DMS79 (cell line): ENCODE results near the gene APBA1.

Source experiments
- DNase-seq: peaks from one replicate; lab custom pipeline; 2025; lab: John Stamatoyannopoulos, UW

APBA1 gene

DNA sequence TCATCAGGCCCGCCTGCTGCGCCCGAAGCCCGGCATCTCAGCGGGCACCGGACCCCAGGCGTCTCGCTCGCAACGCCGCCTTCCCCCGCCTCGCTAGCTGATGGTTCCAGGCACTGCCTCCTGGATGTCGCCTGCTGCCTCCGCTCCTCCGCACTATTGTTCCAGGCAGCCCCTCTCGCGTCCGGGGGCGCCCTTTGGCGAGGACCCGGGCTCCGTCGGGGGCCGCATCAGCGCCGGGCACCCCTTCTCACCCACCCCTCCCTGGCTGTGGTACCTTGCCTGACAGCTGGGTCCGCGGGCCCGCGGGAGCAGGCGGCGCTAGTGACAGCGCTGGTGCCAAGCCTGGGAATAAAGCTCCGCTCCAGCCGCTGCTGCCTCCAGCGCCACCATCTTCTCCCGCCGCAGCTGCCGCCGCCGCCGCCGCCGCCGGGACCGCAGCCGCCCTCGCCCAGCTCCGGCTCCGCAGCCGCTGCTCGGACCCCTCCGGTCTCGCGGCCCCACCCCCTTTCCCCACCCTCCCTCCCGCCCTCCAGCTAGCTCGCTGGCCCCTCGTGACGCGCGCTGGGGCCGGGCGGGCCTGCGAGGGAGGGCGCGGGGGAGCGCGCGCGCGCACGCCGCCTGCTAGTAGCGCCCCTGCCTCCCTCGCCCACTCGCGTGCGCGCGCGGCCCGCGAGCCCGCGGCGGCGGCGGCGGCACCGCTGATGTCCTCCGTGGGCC, at the start of gene APBA1:
Gene APBA1 (minus strand): TSS at position 493 of the 717 bp plus-strand sequence.
- DNase-seq, result no peak

DNA sequence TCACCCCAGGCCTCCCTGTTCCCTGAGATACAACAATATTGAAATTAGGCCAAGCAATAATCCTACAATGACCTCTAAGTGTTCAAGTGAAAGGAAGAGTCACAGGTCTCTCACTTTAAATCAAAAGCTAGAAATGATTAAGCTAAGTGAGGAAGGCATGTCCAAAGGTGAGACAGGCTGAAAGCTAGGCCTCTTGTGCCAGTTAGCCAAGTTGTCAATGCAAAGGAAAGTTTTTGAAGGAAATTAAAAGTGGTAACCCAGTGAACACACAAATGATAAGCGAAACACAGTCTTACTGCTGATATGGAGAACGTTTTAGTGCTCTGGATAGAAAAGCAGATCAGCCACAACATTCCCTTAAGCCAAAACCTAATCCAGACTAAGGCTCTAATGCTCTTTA, 47.8 kb upstream of the APBA1 start:
- DNase-seq, result no peak

DNA sequence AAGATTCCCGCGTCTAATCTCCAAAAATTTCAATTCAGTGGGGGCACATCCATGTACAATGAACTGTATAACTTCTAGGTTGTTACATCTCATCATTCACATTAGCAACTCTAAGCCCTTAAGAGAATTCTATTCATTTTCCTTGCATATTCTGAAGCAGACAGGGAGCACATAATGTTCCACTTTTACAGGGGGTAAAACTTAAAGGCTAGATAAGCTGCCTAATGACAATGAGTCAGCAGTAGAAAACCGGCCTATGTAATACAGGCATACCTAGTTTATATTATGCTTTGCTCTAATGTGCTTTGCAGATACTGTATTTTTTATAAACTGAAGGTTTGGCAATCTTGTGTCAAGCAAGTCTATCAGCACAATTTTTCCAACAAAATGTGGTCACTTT, 47.2 kb upstream of the APBA1 start:
- DNase-seq, result no peak

DNA sequence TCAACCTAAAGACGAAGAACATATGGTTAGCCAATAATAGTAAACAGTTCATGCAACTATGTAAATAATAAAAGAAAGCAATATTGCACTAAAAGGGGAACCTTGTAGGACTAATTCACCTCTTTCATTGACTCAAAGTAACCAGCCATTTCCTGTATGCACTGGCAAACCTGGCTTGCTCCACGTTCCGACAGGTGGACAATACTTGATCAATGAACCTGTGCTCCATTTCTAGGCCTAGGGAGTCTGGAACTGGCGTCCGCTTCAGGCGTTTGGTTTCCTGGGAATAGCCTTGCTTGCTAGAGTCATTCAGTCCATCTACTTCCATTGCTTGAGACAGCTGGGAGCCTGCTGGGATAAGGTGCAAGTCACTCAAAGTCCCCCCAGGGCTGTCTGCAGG, 46.0 kb upstream of the APBA1 start:
- DNase-seq, result no peak

DNA sequence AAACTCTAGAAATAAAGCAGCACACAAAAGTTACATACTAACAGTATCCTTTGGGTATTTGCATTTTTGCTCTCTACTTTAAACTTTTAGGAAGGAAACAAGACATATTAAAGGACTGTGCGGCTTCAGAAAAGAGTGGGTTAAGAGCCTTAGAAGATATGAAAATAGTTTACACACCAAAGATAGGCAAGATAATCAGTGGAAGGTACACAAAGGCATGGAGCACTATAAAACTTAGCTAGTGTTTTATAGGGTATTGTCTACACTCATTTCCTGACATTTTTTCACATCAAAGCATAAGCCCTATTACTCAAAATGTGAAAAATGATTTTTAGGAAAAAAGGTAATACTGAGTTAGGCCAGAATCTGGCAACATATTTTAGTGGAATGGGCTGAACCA, 43.7 kb upstream of the APBA1 start:
- no peak for DNase-seq

DNA sequence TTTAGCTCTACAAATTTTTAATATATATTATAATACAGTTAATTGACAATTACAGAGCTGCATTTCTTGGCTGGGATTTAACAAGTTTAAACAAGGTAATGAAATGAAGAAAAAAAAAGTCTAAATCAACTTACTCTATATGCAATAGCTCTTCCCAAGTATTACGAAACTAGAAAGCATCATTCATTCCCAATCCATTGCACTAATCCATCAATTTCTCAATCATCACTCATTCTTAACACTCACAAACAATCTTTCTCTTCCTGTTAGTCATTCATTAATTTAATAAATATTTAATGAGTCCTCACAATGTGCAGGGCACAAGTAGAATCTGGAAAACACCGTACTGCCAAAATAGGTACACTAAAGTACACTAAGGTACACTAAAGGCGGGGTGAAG, 42.9 kb upstream of the APBA1 start:
- no peak for DNase-seq

DNA sequence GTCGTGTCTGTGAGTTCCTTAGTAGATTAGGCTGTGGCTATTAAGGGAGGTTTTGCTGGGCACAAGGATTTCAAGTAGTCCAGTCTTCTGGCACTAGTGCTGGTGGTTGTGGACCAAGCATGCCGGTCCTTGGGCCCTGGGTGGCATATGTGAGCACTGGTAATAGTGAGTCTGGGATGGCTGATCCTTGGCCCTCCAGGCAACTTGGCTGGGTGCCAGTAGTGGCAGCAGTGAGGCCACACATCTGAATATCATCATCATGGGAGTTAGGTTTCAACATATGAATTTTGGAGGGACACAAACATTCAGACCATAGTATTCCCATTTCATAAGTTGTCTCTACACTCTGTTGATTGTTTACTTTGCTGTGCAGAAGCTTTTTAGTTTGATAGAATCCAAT, 25.3 kb upstream of the APBA1 start:
- DNase-seq, result no peak

DNA sequence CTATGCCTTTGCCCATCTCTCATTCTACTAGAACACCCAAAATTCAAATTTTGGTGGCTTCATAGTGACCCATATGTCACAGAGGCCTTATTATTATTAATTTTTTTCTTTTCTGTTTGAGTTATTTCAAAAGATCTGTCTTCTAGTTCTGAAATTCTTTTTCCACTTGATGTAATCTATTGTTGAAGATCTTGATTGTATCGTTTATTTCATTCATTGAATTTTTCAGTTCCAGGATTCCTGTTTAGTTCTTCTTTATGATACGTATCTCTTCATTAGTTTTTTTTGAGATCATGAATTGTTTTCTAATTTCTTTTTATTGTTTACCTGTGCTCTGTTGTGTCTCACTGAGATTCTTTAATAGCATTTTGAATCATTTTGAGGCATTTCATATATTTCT, 24.6 kb upstream of the APBA1 start:
- no peak for DNase-seq

DNA sequence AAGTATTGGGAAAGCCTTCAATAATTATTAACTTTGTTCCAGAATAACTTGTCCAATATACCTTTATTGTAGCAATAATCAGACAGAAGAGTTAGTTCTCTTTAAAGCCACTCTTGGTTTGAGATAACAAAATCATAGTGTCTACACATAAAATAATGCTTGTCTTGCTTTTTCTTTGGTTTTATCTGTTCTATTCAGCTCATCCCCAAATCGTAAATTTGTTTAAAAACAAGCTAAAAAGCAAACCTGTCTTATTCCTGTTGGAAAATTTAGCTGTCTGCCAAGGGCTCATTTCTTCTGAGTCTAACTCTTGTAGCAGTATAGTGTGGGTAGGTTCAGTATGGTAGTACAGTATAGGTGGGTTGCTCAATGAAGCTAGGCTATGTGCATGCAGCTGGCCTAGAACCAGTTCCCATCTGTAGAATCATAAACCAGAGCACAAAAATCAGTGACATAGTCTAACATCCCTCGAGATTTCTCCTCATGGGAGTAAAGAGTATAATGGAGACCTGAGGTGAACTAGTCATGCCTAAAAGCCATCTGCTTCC, 17.9 kb upstream of the APBA1 start:
- DNase-seq, result no peak

DNA sequence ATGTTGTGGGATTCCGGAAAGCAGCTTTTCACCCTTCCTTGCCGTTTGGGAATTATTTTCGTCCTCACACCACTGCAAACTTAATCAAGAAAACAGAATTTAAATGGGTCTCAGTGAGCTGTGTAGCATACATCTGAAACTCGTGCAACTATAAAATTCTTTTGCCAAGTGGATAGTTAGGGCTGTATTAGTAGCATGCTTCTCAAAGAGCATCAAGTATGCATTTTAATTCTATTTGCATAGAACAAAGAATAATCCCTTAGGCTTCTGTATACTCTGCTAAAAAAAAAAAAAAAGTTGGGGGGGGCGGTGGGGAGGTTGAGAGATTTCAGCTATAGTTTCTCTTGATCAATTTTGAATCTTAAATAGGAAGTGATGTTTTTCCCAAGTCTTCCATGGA, 11.8 kb upstream of the APBA1 start:
- DNase-seq, result no peak

DNA sequence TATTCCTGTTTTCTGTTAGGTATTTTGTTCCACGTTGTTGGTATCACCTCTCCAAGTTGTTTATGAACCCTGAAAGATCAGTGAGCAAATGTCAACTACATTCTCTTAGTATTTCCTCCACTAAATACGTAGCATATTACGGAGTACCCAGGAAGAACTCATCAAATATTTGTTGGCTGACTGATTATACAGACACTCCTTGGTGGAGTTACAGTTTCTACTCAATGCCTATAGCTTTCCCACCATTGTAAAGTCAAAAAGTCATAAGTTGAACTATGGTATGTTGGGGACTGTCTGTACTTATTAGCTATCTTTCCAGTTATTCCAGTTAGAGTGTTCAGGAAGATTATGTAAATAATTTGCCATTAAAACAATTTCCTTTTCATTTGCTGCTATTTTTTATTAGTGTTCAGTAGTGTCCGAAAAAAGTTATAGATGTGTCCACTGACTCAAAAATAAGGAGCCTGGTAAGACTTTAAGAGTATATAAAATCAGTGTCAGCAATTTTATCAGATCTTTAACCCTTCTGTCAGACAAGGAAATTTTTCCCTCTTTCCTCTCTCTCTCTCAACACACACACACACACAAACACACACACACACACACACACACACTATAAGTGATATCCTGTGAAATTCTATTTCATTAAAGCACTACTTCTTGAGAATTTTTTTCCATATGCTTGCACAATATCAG, 6.8 kb upstream of the APBA1 start:
- DNase-seq, result no peak

DNA sequence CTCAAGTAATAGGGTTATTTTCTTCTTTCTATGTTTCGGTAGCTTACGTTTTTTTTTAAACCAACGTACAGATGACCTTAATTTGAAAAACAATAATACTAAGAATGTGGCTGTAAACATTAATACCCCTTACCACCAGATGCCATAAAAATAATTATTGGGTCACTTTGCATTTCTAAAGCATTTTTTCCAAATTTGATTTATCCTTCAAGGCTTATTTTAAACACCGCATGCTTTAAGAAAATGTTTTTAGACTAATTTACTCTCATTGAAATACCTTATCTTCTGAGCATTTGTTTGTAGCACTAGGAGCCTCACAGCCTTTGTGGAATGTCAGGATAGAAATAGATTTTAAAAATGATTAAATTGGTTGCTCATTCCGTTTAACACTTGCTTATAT, 5.8 kb upstream of the APBA1 start:
- no peak for DNase-seq

DNA sequence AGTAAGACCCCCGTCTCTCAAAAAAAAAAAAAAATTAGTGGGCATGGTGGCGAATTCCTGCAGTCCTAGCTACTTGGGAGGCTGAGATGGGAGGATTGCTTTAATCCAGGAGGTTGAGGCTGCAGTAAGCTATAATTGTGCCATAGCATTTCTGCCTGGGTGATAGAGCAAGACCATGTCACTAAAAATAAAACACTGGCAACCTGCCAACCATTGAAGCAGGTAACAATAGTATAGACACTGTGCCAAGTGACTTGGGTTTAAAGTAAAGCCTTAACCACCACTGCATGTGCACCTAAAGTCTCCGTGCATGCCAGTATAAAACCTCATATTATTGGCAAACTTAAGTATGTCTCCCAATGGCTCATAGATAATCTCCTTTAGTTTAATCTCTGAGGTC, 3.4 kb upstream of the APBA1 start:
- peak; percentile 11 for DNase-seq

DNA sequence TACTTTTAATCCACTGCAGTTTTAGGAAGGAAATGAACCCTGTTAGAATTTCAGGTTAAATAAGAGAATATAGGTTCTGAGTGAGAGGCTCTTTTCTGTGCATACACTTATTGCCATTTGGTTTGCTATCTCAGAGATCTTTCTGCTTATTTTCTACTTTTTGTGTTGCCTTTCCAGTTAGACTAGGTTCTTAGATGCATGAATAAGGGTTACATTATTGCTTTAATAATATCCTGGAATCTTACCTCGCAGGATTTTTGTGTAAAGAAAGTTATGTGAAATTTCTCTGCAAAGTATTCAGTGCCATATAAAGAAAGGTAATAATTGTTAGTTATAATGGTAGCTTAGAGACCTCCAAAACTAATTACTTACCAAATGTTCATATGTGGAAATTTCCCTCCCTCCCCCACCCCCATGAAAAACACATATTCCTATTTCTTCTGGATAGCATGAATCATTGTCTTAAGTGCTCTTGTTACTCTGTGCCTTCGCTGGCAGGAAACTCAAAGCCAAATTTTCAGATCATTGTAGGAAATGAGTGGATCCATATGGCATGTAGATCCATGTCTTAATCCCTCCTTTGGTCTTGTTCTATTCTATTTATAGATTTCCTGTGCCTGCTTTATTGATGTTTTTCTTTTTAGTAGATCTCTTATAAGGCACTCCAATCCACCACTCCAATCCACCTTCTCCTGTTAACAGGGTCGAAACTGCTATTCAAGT, 2.7 kb upstream of the APBA1 start:
- DNase-seq, result peak; percentile 56

DNA sequence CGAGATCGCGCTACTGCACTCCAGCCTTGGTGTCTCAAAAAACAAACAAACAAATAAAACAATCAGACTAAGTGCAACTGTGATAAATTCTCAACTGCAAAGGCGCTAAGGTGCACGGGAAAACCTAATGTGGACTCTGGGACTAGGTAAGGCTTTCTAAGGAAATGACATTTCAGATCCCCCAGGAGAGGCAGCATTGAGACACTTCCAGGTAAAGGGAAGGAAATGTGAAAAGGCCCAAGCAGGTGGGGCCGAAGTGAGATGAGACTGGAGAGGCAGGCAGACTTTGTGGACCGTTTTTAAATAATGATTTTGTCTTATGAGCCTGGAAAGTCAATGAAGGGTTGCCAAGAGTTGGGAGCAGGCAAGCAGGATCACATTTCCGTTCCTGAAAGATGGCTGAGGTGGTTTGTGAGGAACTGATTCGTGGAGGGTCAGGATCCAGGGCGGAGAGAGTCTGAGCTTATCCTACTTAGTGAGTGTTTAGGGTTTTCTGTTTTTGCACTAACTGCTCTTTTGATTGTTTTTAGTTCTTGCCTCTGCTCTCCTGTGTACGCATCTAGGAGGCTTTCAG, 2.0 kb upstream of the APBA1 start:
- DNase-seq, result peak; percentile 56

DNA sequence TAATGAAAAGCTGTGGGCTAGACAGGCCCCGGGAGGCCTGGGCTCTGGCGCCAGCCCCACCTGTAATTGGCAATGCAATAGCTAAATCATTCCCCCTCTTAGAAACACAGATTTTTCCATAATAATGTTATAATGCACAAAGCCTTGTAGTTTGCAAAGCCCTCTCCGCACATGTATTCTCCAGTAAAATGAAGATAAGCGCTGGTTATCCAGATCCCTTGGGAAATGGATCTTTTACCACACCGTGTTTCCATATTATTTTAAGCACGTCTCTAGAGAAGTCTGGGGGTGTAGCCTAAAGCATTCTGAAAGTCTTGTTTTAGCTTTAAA, 1.1 kb upstream of the APBA1 start:
- no peak for DNase-seq

DNA sequence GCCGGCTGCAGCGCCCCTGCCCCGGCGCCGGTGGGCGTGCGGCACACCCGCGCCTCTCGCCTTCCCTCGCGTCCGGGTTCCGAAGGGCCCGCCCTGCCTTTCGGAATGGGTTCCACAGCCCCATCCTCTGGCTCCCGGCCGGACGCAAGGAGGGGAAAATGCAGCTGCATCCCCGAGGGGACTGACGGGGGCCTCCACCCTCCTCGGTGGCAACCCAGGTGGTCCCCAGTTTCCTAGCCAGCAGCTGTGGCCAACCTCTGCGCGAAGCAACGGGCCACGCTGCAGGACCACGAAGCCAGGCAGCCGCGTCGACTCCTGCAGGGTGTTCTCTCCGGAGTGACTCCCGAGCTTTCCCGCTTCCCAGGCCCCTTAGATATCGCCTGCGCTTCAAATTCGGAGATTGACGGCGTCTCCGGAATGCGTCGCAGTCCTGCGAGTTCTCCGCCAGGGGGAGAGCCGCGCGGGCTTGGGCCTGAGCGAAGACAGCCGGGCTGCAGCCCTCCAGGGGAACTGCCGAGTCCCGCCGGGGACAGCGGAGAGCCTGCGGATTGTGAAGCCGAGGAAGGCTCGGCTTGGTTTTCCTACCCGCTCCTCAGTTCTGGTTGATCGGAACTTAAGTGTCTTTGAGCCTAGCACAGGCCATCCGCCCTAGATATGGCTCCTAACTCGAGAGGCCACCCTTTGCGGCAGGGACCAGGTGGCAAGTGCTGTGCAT, 582 bp upstream of the APBA1 start:
- peak; percentile 79 for DNase-seq

DNA sequence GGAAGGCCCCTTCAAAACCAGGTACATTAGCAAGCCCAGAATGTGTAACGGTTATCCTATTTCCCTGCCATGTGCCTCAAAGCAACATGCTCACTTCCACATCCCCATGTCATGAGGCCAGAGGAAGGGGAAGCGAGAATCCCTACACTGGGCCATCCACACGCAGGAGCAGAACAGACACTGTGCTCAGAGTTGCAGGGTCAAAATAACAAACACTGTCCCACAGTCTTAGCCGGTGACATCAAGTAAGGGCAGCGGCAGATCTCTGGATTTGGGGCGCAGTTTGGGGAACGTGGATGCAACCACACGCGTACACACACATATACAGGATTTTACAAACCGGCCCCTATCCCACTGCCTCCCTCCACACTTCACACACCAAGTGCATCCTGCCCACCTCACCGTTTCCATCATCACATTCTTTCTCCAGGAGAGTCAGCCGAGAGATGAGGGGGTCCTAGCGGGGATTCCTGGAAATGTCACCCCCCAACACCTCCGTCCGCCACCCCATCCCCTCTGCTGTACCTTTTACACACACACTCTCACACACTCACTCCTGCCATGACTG, 776 bp downstream of the APBA1 start:
- DNase-seq, result no peak

DNA sequence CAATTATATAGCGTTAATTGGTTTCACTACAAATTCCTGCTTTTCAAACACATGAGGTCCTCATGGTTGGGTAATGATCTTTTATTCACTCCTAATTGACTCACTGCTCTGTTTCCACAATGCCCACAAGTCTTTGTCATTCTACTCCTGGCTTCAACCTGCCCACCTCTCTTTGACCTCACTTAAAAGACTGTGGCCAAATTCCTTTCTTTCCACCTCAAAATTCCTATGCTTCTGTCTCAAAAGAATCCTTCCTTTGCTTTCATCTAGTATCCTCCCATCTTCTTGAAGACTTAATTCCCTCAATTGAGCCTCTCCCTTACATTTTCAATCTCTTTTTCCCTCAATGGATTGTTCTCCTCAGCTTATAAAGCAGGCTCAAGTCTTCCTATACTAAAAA, 4.9 kb downstream of the APBA1 start:
- no peak for DNase-seq

DNA sequence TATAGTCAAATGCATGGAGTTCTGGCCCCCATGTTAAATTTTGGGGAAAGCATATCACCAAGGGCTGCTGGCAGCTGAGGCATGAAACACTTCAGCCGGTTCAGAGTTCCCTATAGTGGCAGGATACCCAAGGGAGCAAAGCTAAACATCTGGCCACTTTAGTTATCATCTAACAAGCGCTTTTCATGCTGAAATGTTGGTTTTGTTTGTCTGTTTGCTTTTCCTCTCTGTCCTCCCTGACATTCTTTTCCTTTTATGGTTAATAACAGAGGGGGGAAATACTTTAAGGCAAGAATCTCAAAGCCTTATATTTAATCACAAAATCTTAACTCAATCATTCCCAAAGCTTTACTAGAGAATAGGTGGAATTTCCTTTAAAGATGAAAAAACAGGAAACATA, 11.9 kb downstream of the APBA1 start:
- no peak for DNase-seq

DNA sequence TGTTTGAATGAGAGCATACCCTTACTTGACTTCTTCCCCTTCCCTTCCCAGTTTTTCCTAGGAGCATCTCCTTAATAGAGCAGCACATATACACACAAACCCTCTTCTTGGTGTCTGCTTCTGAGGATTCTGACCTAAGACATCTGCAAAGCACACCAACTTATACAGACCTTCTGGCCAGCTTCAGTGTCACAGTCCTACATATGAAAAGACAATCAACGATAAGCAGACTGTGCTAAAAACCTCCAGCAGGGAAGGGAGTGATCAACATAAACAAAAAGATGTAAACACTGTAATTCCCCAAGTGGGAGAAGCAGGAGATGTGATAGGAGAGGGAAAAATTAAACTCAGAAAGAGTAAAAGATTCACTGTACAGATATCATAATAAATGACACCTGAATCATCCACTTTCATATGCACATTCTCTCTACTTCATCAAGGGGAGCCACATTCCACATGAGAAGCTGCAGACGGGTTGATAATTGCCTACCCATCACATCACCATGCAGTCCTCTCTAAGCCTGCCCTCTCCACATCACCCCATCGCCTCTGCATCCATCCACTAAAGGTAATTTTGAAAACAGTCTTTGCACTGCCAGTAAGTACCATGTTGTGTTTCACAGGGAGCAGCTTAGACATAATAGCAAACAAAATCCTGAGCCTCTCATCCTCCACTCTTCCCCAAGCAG, 13.0 kb downstream of the APBA1 start:
- no peak for DNase-seq
